WTC11 (cell line): ENCODE measurements around the gene ANKMY1.

Experiments used
- JUN ChIP-seq: sonication (generic); formaldehyde crosslinking; IDR thresholded peaks from 2 replicates; pipeline ENCODE4 v1.8.0; 2023; ENCODE audit warnings: mild to moderate bottlenecking, missing genetic modification reagents
- ZNF416 ChIP-seq: fragments of 250-450 bp; sonication (Bioruptor Pico); IDR thresholded peaks from 2 replicates; pipeline ENCODE4 v1.9.0; 2021; ENCODE audit warnings: mild to moderate bottlenecking, inconsistent platforms
- TF ChIP-seq, protein P1 (sequence below): fragments of 200-600 bp; IDR thresholded peaks from 2 replicates; pipeline ENCODE4 v1.8.0; 2022; ENCODE audit warnings: antibody characterized with exemption

DNA sequence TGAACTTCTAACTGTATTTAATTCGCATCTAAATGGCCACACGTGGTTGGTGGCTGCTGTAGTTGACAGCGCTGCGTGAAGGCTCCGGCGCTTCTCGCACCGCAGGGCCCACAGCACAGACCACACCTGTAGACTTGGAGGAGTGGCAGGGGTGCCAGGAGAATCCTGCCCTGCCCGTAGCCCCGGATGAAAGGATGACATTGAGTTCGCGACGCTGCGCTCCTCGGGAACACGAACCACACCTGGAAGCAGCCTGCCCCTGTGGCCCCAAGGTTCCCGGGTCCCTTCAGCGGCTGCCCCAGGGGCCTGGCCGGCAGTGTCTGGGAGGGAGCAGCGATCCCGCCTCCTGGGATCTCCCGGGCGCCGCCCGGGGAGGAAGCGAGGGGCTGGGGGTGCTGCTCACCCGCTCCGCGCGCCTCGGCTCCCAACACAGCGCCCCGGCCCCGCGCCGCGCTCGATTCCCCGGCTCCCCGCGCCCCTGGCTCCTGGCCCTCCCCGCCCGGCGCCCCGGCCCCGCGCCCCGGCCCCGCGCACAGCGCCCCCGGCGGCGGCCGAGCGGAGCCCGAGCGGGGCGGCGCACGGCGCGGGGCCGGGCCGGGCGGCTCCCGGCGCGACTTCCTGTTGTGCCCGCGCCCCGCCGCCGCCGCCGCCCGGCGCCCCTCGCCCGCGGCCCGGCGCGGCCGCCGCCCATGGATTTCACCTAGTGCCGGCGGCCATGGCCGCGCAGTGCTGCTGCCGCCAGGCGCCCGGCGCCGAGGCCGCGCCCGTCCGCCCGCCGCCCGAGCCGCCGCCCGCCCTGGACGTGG, 10.3 kb upstream of the ANKMY1 start, which contains the start of gene RNPEPL1:
- TF ChIP-seq JUN (CRISPR knock-in tag): no peak
- TF ChIP-seq, protein P1, sequence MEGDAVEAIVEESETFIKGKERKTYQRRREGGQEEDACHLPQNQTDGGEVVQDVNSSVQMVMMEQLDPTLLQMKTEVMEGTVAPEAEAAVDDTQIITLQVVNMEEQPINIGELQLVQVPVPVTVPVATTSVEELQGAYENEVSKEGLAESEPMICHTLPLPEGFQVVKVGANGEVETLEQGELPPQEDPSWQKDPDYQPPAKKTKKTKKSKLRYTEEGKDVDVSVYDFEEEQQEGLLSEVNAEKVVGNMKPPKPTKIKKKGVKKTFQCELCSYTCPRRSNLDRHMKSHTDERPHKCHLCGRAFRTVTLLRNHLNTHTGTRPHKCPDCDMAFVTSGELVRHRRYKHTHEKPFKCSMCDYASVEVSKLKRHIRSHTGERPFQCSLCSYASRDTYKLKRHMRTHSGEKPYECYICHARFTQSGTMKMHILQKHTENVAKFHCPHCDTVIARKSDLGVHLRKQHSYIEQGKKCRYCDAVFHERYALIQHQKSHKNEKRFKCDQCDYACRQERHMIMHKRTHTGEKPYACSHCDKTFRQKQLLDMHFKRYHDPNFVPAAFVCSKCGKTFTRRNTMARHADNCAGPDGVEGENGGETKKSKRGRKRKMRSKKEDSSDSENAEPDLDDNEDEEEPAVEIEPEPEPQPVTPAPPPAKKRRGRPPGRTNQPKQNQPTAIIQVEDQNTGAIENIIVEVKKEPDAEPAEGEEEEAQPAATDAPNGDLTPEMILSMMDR: no peak
- no peak for TF ChIP-seq ZNF416 (CRISPR knock-in tag)
